ENCODE data around the gene CRYAA.

- TF ChIP-seq, protein P1, sequence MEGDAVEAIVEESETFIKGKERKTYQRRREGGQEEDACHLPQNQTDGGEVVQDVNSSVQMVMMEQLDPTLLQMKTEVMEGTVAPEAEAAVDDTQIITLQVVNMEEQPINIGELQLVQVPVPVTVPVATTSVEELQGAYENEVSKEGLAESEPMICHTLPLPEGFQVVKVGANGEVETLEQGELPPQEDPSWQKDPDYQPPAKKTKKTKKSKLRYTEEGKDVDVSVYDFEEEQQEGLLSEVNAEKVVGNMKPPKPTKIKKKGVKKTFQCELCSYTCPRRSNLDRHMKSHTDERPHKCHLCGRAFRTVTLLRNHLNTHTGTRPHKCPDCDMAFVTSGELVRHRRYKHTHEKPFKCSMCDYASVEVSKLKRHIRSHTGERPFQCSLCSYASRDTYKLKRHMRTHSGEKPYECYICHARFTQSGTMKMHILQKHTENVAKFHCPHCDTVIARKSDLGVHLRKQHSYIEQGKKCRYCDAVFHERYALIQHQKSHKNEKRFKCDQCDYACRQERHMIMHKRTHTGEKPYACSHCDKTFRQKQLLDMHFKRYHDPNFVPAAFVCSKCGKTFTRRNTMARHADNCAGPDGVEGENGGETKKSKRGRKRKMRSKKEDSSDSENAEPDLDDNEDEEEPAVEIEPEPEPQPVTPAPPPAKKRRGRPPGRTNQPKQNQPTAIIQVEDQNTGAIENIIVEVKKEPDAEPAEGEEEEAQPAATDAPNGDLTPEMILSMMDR (IDR thresholded peaks at IDR 0.05), result no peak
- no peak for TF ChIP-seq POLR2A (IDR thresholded peaks at IDR 0.05)
These were observed 41.0 kb downstream of the CRYAA start for GRCh38 chr21:43209575-43210453.

Measured in prostate gland (tissue), 2 donors.